ENCODE results near the gene NCK1.

- TF ChIP-seq POLR2A (conservative IDR thresholded peaks at IDR 0.05) (no peak), ZNF239 (CRISPR knock-in tag; IDR thresholded peaks at IDR 0.05) (no peak), POLR2AphosphoS5 (IDR thresholded peaks at IDR 0.05; ENCODE audit: control insufficient read depth, insufficient read depth, low read depth, low read length) (no peak), THAP12 (CRISPR knock-in tag; IDR thresholded peaks at IDR 0.05) (no peak), SMAD2 (IDR thresholded peaks at IDR 0.05; ENCODE audit: low read depth, low read length) (no peak), BHLHE40 (IDR thresholded peaks at IDR 0.05; ENCODE audit: low read length) (no peak)
These were observed 21.8 kb upstream of the NCK1 start for GRCh38 chr3:136840252-136840651.
